NOMO-1 treated with dmso at 0.1 percent for 144 hours (cell line): Measurements from ENCODE around the gene BTBD9.

Source experiments
- DNase-seq: peaks from one replicate; lab custom pipeline; 2025; ENCODE audit not compliant: unreplicated experiment; lab: John Stamatoyannopoulos, UW

Gene BTBD9

DNA sequence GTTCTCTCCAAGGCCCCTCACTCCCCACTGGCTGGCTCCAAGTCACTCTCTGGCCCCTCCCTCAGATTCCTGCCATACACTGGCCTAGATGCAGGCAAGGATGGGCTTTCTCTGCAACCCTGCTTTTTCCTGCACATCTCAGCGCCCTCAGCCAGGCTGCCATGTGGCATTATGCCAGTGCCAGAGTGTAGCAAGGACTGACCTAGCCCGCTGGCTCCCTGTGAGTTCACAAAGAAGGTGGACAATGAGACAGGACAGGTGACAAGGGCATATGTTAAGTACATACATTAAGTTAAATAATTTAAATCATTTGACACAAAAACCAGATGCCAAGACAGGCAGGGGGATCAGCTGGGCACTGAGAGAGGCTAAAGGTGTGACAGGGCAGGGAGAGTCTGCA, 425.6 kb downstream of the BTBD9 start:
- no peak for DNase-seq

DNA sequence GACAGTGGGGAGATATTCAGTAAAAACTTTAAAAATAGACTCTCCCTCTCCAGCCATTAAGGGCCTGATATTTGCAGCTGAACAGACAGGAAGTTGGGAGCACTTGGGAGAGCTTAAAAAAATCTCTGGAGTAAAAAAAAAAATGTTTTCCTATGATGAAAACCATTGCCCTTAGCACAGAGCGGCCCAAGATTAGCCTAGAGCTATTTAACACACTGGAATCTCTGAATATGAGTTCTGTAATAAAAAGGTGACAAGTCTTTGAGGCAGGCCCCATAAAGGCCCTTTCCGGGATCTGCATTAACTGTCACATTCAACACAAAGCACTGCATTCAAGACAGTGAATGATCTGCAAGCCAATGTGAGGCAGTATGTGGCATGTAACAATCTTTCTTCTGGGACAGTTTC, 426.5 kb downstream of the BTBD9 start:
- no peak for DNase-seq

DNA sequence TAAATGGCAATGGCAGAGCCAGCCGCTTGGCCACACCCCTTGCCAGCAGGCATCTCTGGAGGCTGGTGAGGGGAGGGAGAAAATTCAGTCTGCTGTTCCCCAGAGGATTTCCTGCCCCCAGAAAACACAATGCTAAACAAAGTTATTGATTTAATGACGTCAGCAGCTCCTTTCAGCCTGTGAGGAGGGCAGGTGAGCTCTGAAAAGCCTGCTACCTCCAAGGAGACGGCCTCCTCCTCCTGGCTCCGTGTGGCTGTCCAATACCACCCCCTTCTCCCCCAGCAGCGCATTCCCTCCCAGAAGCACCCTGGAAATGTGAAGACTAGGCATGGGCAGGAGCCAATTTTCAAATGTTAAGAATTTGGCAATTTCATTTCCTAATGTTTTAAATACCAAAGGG, 427.1 kb downstream of the BTBD9 start:
- DNase-seq: no peak

DNA sequence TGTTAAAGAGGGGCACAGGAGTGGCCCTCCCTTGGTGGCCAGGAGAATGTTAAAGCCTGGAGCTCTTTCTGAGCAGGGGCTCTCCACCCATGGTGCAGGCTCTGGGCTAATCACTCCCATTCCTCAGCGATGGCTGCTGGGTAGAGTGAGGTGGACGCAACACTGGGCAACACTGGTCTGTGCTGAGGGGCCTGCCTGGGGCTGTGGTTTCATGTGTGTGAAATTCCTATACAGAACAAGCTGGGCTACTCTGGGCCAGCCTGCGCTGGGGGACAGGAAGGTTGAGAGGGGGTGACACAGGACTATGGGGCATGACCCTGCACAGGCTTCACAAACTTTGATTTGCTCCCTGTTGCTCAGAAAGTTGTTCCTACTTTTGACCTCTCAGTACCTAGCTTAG, 427.6 kb downstream of the BTBD9 start:
- DNase-seq: no peak

DNA sequence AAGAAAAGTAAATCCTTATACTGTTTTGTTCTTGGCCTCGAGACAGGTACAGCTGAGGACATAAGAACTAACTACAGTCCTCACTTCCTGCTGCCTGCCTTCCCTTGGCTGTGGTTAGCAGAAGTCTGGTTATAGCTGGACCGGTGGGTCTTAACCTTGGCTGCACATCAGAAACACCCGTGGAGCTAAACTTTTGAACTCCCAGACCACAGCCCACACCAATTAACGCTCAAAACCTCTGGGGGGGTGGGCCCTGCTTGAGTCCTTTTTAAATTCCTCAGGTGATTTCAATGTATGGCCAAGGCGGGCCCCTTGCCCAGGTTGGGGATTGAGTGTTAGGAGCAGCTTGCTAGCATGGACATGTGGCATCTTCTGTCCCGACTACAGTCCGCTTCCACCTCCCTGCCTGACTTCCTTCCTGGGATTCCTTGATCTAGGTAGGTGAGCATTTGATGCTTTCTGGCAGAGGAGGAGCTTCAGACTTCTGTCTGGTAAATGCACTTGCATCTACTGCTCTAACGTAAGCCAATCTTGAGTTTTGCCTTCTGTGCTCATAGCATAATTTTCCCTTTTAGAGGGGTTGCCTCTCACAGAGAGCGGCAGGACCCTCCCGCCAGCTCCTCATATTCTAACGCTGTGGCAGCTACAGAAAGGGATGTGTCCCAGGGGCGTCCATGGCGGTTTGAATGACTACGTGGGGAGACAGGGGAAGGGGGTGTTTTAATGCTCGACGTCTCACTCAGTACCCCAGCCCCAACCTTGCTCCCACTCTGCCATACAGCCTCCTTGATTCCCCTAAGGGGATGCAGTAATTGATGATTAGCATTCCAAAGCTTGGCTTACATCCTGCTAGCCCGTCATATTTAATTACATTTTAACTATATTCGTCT, 430.1 kb downstream of the BTBD9 start:
- DNase-seq: no peak

DNA sequence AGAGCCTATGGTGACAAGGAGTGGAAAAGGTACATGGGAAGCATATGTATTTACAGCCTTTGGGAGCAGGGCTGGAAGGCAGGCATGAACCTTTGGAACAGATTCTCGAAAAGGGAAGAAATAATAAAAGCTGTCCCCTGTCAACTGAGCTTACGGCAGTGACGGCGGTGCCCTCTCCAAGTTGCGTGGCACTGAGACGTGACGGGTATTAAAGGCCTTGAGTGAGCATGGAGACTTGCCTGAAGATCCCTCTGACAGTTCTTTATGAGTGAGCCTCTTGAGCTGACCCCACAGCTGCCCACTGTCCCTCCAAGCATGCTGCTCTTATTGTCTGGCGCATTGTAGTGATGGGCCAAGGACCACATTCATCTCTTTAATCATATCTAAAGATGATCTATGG, 431.7 kb downstream of the BTBD9 start:
- no peak for DNase-seq

DNA sequence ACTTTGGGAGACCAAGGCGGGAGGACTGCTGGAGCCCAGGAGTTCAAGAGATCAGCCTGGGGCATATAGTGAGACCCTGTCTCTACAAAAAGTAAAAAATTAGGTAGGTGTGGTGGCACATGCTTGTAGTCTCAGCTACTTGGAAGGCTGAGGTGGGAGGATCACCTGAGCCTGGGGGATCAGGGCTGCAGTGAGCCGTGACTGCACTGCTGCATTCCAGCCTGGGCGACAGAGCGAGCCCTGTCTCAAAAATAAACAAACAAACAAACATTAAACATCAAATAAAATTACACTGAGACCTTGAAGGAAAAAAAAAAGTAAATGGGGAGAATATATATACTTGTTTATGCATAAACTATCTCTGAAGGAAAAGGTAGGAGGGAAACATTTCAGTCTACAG, 432.4 kb downstream of the BTBD9 start:
- DNase-seq: no peak

DNA sequence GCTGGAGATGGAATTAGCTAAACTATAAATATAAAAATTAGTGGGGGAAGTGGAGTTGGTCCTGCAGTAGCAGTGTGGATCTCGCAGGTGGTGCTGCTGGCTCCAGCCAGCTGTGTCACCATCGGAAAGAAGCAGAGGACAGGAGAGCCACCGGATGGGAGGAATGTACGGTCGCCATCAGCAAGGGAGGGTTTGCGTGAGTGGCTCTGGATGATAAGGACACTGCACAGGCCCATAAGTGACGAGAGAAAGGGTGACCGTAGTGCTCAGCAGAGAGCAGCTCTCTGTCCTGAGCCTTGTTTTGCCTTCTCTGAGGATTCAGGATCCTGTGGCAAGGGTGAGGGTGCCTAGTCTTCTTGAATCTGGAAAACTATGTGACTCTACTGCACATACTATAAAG, 441.5 kb downstream of the BTBD9 start:
- DNase-seq: no peak

DNA sequence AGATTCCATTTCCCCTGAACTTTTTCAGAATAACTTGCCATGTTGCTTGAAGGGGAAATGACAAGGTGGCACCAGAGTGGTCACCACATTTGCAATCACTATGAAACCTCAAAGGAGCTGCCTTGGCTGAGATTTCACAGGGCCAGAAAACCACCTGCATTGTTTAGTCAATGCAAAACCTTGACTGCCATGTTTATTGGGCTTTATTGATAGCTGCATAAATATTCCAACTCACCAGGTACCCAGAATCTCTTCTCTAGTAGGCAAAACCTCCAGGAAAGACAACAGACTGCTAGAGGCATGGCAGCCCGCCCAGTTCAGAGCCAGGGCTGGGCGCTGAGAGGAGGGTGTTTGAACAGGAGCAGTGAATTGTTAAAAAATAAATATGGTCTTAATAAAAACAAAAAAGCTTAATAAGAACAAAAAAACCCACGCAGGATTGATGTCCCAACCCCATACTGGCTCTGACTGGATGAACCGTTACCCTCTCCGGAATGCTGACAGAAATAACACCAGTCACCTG, 444.6 kb downstream of the BTBD9 start:
- DNase-seq: no peak

DNA sequence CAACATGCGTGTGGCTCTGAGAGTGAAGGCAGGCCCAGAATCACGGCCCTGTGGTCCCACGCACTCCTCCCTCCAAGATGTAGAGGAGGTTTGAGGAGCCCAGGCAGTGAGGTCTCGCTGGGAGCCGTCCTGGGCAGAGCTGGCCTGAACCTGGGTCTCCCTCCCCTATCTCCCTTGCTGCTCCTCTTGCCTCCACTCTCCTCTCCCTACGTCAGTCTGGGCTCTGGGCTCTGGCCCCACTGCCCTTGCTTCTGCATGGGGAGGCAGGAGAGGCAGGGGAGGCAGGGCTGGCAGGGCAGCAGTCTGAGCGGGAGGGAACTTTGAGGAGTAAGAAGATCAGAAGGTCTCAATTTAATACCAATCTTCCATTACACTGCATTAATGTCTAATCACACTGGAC, 445.1 kb downstream of the BTBD9 start:
- DNase-seq: no peak

DNA sequence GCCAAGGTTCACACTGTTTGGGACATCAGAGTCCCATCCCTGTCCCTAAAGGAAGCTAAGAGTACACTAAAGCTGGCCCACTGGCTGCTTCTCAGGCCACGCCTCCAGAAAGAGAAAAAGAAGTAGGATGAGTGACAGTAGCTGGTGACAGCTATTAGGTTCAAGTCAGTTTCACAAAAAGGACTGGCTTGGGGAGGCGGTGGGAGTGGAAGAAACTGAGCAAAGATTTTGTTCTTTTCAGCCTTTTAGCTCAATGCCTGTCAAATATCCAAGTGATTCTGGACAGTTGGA, 445.5 kb downstream of the BTBD9 start:
- no peak for DNase-seq

DNA sequence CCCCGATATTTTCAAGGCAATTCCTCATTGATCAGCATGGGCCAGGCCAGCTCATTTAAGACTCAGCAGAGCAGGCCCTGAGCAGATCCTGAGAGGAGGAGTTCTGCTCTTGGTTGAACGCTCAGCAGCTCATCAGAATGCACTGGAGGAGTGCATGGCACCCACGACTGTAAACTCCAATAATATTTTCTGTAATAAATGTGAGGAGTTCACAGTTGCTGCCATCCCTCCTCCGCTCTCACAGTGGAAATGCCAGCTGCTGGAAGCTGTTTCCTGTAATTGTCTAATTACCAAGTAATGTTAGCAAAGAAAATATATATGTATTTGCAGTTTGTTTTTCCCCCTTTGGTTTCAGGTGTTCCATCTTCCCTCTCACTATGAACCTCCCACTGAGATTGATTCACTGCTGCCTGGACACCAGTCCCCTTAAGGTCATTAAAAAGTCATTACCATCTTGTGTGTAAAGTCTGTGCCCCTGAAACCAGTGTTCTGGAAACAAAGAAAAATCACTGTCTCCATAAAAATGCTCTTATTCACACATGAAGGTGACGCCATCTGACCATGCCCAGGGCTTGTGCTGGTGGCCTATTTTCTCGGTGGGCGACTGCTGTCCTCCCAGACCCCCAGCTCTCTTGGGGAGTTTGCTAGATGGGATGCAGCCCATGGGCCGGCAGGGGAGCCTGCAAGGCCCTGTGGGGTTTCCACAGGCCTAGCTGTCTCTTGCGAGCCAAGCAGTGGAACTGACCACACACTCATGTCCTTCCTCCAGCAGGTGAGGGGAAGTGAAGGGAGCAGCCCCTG, 446.0 kb downstream of the BTBD9 start:
- DNase-seq: no peak

DNA sequence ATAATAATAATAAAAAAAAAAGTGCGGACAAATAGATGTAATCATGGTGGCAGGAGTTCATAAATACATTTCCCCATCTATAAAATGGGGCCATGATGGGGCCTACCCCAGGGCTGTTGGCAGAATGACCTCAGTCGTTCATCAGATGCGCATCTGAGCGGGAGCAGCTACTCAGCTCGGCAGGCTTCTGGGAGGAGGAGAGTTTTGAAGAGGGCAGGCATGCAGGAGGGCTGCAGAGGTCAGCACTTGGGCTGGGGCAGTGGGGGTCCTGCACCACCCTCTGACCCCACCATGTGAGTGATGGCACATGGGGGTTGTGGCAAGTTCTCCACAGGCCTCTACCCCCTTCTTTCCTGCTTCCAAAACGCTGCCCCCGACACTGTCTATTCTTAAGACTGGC, 446.7 kb downstream of the BTBD9 start:
- DNase-seq: no peak

DNA sequence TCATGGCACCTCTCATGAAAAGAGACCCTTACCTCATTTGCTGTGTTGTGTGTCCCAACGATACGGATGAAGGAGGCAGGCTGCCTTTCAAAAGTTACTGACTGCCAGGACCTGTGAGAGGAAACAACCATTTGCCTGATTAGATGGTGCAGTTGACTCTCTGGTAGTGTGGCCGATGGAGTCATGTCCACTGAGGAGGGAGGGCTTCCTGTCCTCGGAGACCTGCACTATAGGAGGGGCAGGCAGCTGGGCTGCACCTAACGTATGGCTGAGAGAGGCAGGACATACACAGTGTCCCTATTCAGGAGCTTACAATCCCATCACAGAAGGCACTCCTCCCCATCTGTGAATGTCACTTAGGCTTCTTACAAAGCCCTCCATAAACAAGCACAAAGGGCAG, 447.2 kb downstream of the BTBD9 start:
- no peak for DNase-seq

DNA sequence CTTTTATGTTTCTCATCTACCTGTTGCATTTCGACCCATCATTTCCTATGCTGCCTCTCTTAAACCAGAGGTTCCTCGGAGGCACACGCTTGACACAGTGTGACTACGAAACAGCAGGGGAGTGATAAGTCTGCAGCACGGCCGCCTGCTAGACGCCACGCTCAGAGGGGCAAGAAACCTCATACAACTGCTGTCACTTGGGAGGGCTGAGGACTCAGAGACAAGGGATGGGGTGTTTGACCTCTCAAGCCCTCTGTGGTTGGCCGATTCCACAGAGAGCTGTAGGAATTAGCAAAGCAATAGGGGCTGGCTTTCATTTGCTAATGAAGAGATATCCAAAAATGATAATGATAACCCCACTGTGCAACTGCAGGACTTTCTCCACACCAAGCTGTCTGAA, 447.7 kb downstream of the BTBD9 start:
- DNase-seq: no peak

DNA sequence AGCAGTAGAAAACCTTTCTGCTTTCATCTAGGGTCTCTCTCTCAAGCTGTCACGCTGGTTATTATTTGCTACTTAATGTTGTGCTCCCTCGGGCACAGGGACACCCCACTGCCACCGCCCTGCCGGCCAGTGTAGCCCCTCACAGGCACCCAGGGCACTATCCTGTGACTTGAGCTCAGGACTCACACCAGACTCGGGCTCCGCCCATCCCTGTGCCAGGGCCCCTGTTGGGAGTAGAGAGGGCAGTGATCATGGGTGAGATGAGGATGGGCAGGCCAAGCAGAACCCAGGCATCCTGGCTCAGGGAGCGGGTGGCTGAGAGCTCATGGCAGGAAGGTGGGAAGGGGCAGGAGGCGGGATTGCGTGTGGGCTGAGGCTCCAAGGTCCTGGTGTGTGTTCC, 448.3 kb downstream of the BTBD9 start:
- DNase-seq: no peak

DNA sequence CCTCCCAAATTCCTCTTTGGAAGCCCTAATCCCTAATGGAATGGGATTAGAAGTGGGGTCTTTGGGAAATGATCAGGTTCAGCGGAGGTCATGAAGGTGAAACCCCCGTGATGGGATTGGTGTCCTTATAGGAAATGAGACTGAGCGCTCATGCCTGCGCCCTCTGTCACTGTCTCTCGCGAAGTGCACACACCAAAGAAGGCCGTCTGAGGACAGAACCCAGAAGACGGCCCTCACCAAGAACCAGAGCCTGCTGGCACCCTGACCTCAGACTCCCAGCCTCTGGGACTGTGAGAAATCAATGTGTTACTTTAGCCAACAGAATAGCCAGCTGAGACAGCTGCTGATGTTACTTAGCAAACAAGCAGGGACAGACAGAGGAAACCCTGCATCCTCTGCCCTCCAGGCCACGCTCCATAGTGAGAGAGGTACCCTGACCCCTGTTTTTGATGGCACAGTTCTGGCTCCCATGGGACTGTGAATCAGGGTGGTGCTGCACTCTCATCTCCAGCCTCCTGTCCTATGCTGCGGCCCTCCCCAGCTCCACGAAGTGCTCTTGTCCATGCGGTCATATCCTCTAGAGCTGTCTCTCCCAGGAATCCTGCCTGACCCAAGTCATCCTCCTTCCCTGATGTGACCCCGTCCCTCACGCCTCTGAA, 450.9 kb downstream of the BTBD9 start:
- DNase-seq: no peak

DNA sequence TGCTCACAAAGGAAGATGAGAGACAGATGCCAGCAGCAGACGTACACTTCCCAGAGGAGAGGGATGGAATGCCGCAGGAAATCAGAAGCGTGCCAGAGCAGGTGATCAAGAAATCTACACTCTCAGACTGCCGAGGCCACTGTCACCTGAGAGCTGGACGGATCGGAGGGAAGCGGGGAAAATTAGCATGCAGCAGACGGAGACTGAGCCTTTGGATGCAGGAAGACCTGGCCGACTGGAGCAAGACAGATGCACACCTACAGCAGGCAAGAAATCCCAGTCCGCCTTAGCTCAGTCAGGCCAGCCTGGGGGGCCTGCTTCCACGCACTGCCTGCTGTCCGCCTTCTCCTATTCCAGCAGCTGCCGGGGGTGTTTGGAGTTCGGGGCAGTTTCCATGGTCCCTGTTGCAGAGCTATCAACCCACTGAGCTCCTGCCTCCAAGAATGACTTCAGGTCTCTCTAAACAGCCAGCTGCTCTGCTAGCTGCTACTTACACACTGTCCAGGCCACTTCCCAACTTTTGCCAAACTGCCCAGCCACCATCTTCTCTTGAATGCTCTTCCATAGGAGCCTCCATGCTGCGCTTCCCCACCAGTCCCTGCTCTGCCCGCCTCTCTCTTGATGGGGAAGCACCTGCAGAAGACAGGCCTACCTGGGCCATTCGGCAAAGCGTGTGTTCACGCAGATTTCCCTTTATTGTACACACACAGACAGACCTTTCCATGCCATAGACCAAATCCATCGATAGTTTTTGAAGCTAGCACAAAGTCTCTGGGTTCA, 451.7 kb downstream of the BTBD9 start:
- DNase-seq: no peak

DNA sequence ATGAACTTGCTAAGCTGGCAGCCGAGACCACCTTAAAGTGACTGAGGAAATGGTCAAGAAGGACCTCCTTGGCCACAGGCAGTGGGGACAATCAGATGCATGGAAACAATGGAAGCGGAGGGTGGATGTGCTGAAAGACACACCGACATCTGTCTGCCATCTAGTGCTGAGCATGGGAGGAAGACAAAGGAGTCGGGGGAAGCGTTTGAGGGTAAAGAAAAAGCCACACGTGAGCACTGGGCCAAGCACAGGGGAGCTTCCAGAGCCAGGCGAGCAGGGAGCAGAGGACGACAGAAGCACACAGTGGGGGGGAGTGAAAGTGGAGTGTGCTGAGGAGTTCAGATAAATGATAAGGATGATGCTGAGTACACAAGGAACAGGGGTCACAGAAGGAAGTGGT, 452.4 kb downstream of the BTBD9 start:
- DNase-seq: no peak

DNA sequence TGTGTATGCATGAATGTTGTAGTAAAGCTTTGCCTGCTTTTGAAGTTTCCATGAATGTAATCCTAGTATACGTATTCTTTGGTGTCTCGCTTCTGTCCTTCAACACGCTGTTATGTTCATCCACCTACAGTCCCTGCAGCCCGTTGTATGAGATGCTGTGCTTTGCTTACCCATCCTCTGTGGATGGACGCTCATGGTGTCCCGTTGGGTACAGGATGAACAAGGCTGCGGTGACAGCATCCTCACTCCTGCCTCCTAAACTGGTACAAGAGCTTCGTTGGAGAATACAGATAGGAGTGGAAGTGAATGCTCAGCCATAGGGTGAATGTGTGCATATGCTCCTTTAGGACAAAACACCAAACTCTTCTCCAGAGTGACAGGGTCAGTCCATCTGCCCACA, 454.0 kb downstream of the BTBD9 start:
- DNase-seq: no peak

DNA sequence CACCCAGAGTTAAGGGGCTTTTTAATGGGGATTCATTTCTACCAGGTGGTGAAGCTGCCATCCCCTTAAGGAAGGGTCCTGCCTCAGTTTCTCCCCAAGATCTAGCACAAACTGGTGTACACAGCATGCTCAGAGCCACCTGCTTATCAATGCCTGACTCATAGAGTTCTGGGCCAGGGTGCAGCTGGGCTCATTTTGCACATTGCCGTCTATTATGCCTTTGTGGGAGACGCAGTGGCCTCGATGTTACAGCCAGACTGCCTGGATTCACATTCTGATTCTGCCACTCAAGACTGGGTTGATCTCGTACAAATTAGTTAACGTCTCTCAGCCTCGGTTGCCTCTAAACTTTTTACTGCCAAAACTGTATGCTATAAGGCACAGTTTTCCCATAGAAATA, 454.5 kb downstream of the BTBD9 start:
- no peak for DNase-seq
